Mammary microvascular endothelial cell (primary cell): Measurements from ENCODE around the gene MAMSTR. TPM values are rescaled to one million over a fixed set of nuclear protein-coding genes. Genes with fewer than 3 reads are reported as not detected.

Experiments
- total RNA-seq: library from RNA; depleted of rRNA; stranded (reverse); fragments of >200 nt; gene quantifications from 2 replicates; pipeline ENCODE4 v1.2.3, GENCODE V29; 2015

Gene MAMSTR
- 0.67 and 1.6 TPM in 2 replicates for total RNA-seq

GRCh38 chr19:48719263-48720171 is at the start of gene MAMSTR:
TSS of gene MAMSTR (minus strand) at chr19:48719725. CDS start at chr19:48719031, 694 bp downstream.

GRCh38 chr19:48755084-48755641 is 35.6 kb upstream of the MAMSTR start, which contains the start of gene FGF21:
TSS of gene FGF21 (plus strand) at chr19:48755524. CDS start at chr19:48756237, 713 bp downstream.

GRCh38 chr19:48752496-48753365 is 33.2 kb upstream of the MAMSTR start, which contains the start of gene FUT1:
TSS of gene FUT1 (minus strand) at chr19:48752641. CDS start at chr19:48751281, 1,360 bp downstream.

GRCh38 chr19:48746738-48747575 is 27.4 kb upstream of the MAMSTR start, which contains the start of gene IZUMO1:
TSS of gene IZUMO1 (minus strand) at chr19:48746909. CDS start at chr19:48745859, 1,050 bp downstream.

GRCh38 chr19:48740164-48740972 is 20.8 kb upstream of the MAMSTR start, which contains the start of gene RASIP1:
TSS of gene RASIP1 (minus strand) at chr19:48740610. CDS start at chr19:48740282, 328 bp downstream.

GRCh38 chr19:48695743-48696352 is 23.7 kb downstream of the MAMSTR start, which contains the start of gene FUT2:
TSS of gene FUT2 (plus strand) at chr19:48695971. CDS start at chr19:48702957, 6,986 bp downstream.

GRCh38 chr19:48672994-48673393 is 46.5 kb downstream of the MAMSTR start, which contains the start of gene NTN5:
TSS of gene NTN5 (minus strand) at chr19:48673017. CDS start at chr19:48670986, 2,031 bp downstream.

Other genes with a start within 250 kb of the MAMSTR start
- gene LMTK3, start 207.9 kb downstream of the MAMSTR start, total RNA-seq, result 0.05 TPM in 1 of 2 replicates, not detected in the other
- not detected in 2 replicates for gene SULT2B1, start 167.6 kb downstream of the MAMSTR start, total RNA-seq
- not detected in 2 replicates for gene SPACA4, start 113.0 kb downstream of the MAMSTR start, total RNA-seq
- gene FAM83E, start 104.6 kb downstream of the MAMSTR start, total RNA-seq, result 0.33 TPM in 1 of 2 replicates, not detected in the other
- gene RPL18, start 100.5 kb downstream of the MAMSTR start, total RNA-seq, result 2,122 and 2,588 TPM in 2 replicates
- gene SPHK2, start 100.2 kb downstream of the MAMSTR start, total RNA-seq, result 12.4 and 14.3 TPM in 2 replicates
- 0.13 and 1.8 TPM in 2 replicates for gene DBP, start 82.3 kb downstream of the MAMSTR start, total RNA-seq
- 0.07 and 0.54 TPM in 2 replicates for gene CA11, start 73.5 kb downstream of the MAMSTR start, total RNA-seq
- 0.07 TPM in 1 of 2 replicates, not detected in the other for gene NTN5, start 46.7 kb downstream of the MAMSTR start, total RNA-seq
- not detected in 2 replicates for gene FUT2, start 23.8 kb downstream of the MAMSTR start, total RNA-seq
- gene RASIP1, start 20.9 kb upstream of the MAMSTR start, total RNA-seq, result 196 and 205 TPM in 2 replicates
- gene IZUMO1, start 27.2 kb upstream of the MAMSTR start, total RNA-seq, result 0.47 TPM in 1 of 2 replicates, not detected in the other
- 5.3 and 6.6 TPM in 2 replicates for gene FUT1, start 32.9 kb upstream of the MAMSTR start, total RNA-seq
- gene FGF21, start 35.8 kb upstream of the MAMSTR start, total RNA-seq, result not detected in 2 replicates
- 69.9 and 77.6 TPM in 2 replicates for gene BCAT2, start 91.3 kb upstream of the MAMSTR start, total RNA-seq
- 12.5 and 13.3 TPM in 2 replicates for gene HSD17B14, start 116.8 kb upstream of the MAMSTR start, total RNA-seq
- gene PLEKHA4, start 148.9 kb upstream of the MAMSTR start, total RNA-seq, result 0.93 and 0.98 TPM in 2 replicates
- gene PPP1R15A, start 152.7 kb upstream of the MAMSTR start, total RNA-seq, result 77.9 and 85.9 TPM in 2 replicates
- gene TULP2, start 179.0 kb upstream of the MAMSTR start, total RNA-seq, result not detected in 2 replicates
- gene NUCB1, start 180.6 kb upstream of the MAMSTR start, total RNA-seq, result 222 and 225 TPM in 2 replicates
- not detected in 2 replicates for gene DHDH, start 214.0 kb upstream of the MAMSTR start, total RNA-seq
- 183 and 190 TPM in 2 replicates for gene BAX, start 235.2 kb upstream of the MAMSTR start, total RNA-seq
- gene FTL, start 245.6 kb upstream of the MAMSTR start, total RNA-seq, result 3,431 and 3,702 TPM in 2 replicates